ENCODE measurements around the gene SKI.

SKI gene

DNA sequence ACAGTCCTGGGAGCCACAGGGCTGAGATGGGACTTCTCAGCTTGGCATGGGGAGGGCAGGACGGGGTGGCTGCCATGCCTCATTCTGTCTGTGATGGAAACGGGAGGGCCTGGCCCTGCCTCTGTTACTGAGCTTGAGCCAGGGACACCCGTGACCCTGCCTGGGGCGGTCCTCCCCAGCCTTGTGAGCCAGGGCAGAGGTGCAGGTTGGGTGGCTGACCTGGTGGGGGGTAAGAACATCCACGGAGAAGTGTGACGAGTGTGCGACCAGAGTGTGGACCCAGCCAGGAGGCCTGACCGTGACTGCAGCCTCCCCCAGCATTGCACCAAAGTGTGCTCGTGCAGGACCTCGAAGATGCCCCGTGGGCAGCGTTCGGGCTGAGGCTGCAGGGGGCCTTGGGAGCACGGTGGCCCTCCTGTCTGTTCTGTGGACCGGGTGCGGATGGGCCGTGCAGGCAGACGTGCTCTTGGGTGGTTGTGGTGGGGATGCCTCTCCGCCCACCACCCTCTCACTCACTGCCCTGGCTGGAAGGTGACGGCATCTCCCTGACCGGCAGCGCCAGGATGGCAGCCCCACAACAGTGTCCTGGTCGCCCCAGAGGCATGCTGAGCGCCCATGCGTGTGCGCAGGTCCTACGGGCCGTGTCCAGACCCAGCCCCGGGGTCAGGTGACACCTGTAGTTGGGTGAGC is 45.4 kb downstream of the SKI start:
- no peak for DNase-seq (ENCODE audit: extremely low read depth in 1 of 2, low read depth in 1 of 2)

DNA sequence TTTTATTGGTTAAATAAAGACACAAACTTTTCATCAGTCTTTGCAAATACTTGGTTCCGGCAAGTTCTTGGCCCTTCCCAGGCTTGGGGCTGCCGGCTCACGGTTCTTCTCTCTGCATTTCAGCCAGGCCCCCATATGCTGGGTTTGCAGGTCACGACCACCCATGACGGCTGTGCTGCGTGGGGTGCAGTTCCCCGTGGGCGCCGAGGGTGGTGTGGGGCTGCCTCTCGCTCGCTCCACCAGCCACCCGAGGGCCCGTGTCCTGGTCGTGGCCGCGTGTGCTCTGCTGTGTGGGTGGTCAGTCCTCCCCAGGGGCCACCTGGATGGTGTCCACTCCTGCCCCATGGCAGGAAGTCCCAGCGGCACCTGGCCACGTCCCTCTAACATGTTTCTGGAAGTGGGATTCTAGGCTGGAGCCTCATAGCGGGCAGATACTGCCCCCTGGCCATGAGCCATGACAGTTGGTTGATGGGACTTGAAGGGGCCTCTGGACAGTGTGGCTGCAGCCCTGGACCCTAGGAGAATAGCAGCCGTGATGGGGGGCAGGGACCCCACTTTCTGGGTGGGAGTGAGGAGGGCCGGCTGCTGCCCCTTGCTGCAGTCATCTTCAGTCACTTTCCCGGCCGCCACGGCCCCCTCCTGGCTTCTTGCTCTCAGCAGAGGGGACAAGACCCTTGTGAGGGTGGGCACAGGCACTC is 46.3 kb downstream of the SKI start:
- DNase-seq (ENCODE audit: extremely low read depth in 1 of 2, low read depth in 1 of 2), result no peak

DNA sequence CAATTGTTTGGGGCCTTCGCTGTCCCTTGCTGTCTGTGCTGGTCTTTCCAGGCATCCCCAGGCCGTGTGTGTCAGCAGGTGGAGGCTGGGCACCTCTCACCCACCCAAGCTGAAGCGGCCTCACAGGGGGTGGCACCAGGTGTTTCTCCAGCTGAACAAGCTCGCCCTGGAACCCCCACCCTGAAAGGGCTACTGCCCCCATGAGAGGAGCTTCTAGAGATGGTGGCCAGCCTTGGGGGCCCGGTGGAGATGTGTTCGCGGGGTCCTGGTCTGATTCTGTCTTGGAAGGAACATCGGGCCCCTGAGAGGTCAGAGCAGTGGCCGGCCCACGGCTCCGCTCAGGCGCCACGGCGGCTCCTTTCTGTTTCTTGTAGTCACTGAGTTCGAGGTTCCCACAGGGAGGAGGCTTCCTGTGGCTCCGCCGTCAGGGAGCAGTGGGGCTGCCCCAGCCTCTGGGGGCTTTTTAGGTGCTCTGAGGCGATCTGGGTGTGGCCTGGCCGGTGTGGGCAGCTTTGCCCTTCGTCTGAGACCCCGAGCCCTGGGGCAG is 46.9 kb downstream of the SKI start:
- no peak for DNase-seq (ENCODE audit: extremely low read depth in 1 of 2, low read depth in 1 of 2)

DNA sequence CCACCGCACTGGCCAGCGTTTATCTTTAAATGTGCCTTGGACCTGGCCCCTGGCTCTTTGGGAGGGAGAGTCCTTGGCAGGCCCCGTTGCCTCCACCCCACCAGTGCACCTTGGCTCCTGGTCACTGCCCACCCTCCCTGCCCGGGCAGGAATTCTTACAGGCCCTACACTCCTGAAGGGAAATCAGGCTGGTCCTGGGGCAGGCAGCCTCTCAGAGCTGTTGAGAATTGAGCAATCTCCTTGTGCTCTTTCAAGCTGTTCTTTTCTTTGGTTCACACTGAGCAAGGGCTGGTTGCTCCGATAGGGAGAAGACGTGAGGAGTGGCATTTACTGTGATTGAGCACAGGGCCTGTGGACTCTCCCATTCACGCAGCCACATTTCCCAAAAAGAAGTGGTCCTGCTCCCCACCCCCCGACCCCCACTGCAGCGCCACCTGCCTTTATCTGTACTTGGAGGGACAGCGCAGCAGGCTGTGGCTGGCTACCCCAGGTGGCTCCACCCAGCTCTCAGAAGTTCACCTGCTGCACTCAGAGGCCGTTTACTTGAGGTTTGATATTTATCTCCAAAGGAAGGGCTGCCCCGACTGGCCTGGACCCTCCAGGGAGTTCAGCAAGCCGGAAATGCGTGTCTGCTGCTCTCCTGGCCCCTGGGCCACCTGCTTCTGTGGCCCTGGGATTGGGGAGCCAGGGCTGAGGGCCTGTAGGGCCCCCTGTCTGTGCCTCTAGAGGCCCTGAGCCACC is 47.8 kb downstream of the SKI start:
- DNase-seq (ENCODE audit: extremely low read depth in 1 of 2, low read depth in 1 of 2), result no peak

DNA sequence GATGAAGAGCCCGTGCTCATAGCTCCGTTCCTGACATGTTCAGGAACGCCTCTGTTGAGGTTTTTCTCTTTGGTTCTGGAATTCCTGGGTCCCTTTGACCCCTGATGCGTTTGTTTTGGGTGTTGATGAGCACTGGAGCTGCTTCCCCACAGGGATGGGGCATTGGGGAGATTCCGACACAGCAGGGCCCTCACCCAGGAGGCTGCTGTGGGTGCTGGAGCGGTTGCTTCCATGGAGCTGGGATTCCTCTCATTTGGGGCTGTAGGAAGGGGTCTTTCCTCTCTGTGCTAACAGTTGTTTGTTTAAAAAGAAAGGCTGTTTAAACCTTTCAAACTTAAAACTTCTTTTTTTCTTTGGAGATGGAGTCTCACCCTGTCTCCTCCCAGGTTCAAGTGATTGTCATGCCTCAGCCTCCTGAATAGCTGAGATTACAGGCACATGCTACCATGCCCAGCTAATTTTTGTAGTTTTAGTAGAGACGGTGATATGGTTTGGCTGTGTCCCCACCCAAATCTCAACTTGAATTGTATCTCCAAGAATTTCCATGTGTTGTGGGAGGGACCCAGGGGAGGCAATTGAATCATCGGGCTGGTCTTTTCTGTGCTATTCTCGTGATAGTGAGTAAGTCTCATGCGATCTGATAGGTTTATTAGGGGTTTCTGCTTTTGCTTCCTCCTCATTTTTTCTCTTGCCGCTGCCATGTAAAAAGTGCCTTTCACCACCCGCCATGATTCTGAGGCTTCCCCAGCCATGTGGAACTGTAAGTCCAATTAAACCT is 48.9 kb downstream of the SKI start:
- no peak for DNase-seq (ENCODE audit: extremely low read depth in 1 of 2, low read depth in 1 of 2)

DNA sequence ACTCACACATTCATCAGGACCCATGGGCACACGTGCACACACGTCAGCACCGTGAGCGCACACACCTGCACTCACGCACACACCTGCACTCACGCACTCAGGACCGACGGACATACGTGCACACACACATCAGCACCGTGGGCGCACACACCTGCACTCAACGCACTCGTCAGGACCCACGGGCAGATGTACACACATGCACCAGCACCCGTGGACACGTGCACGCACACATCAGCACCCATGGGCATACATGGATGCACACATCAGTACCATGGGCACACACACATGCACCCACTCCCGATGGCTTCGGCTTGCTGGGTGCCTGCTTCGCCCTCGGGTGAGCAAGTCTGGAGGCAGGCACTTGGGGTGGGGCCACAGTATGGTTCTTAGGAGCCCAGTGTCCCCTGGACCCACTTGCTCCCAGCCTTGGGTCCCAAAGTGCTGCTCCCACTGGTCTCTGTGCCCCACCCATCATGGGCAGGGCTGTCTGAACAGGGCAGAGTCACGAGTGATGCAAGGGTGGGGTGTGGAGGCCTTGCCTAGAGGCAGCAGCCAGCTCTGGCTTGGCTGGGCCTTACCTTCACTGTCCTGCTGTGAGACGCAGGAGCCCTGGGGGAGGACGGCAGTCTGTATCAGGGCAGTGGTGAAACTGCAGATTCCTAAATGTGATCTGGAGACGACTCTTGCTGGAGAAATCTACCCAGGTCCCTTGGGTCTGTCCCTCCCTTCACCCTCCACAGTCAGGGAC is 49.8 kb downstream of the SKI start:
- DNase-seq (ENCODE audit: extremely low read depth in 1 of 2, low read depth in 1 of 2), result no peak

DNA sequence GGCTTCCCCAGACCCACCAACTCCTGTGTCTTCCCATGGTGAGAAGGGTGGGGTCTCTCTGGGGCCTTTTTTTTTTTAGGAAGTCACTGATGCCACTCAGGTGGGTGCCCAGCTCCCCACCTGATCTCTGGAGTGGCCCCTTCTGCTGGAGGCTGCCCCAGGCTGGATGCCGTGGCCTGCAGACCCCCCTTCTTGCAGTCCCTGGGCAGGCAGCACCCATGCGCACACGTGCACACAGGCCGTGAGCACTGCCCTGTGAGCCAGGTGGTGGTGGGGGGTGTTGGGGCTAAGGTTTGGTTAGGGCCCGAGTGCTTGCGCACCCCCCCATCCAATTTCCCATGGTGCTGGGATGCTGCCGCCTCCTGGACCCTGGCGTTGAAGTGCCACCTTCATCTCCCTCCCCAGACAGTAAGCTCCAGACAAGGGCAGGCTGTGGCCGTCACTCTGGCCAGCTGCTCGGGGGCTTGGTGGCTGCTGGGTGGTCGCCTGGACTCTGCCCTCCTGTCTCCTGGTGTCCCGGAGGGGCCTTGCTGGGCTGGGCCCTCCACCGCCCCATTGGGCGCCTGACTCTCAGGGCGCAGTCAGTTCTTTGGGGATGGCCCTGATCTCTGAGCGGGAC is 50.6 kb downstream of the SKI start:
- DNase-seq (ENCODE audit: extremely low read depth in 1 of 2, low read depth in 1 of 2), result no peak

DNA sequence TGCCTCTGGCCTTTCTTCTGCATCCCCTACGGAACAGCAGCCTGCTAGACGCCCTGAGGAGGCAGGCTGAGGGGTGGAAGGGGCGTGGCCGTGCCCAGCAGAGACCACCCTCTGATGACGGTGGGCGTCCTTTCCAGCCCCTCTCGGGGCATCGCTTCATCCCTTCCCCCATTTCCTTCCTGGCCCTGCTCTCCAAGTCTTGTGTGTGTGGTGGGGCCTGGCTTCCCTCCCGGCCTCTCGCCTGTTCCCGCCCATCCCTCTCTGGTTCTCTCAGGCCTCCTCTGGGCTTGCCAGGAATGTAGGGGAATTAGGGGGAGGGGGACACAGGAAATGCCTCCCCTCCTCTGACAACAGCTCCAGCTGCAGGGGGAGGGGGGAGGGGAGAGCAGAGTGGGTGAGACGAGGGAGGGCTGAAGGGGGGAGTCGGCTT is 51.1 kb downstream of the SKI start:
- no peak for DNase-seq (ENCODE audit: extremely low read depth in 1 of 2, low read depth in 1 of 2)

DNA sequence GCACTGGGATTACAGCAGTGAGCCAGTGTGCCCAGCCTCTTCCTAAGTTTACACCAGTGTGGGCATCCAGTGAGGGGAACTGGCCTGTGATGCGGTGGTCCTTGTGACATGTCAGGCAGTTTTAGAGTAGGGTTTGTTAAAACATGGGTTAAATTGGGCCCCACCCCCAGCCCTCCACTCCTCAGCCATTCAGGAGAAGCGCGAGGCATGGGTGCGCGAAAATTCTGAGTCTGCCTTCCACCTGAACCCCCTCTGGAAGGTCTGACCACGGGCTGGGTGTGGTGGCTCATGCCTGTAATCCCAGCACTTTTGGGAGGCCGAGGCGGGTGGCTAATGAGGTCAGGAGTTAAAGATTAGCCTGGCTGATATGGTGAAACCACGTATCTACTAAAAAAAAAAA is 51.7 kb downstream of the SKI start:
- no peak for DNase-seq (ENCODE audit: extremely low read depth in 1 of 2, low read depth in 1 of 2)

DNA sequence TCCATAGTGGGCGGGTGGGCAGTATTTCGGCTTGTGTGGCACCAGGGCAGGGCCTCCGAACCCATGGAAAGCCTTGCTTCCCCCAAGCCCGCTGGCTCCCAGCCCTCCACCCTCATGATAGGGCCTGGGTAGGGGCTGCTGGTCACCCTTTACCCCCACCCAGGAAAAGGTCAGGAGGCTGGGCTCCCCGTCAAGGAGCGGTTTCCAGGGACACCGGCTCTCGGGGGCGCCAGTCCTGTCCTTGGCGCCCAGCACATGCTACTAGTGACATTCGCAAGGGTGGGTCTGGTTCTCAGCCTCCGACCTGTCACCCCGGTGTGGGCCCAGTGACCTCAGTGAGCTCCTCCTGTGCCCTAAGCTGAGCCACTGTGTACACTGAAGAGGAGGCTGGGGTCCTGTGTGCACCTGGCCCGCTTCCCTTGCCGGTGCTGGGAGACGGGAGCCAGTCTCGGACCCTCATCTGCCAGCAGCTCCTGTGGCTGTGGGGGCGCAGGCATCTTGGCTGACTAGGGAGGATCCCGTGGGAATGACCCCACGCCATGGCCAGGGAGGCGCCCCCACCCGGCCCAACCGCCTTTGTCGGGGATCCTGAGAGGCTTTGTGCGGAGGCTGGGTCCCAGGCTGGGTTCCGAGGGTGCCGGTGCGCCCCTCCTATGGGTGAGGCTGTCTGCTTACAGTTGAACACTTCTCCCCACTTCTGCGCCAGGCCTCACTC is 54.6 kb downstream of the SKI start:
- DNase-seq (ENCODE audit: extremely low read depth in 1 of 2, low read depth in 1 of 2), result no peak

DNA sequence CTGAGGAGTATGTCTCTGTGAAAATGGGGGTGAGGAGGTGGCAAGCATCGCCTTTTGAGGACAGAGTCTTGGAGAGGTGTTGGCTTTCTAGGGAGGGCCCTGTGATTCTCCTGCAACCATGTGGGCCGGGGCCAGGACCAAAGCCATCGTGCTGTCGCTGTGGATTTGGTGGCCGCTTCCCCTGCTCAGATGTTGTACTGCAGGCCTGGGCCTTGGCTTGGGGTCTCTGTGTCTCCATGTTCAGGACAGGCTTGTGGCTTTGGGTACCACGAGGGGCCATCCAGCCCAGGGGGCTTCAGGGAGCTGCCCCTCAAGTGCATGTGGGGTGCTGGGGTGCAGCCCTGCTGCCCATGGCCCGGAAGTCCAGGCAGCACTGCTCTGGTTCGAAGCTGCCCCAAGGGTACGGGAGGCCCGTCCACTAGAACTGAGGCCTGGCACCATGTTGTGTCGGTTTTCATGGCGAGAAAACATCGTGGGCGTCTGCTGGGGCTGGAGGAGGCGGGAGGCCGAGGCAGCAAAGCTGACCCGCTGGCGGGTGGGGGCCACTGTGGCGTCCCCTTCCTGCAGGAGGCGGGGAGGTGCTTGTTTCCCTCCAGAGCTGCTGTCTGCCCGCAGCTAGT is 55.4 kb downstream of the SKI start:
- no peak for DNase-seq (ENCODE audit: extremely low read depth in 1 of 2, low read depth in 1 of 2)

DNA sequence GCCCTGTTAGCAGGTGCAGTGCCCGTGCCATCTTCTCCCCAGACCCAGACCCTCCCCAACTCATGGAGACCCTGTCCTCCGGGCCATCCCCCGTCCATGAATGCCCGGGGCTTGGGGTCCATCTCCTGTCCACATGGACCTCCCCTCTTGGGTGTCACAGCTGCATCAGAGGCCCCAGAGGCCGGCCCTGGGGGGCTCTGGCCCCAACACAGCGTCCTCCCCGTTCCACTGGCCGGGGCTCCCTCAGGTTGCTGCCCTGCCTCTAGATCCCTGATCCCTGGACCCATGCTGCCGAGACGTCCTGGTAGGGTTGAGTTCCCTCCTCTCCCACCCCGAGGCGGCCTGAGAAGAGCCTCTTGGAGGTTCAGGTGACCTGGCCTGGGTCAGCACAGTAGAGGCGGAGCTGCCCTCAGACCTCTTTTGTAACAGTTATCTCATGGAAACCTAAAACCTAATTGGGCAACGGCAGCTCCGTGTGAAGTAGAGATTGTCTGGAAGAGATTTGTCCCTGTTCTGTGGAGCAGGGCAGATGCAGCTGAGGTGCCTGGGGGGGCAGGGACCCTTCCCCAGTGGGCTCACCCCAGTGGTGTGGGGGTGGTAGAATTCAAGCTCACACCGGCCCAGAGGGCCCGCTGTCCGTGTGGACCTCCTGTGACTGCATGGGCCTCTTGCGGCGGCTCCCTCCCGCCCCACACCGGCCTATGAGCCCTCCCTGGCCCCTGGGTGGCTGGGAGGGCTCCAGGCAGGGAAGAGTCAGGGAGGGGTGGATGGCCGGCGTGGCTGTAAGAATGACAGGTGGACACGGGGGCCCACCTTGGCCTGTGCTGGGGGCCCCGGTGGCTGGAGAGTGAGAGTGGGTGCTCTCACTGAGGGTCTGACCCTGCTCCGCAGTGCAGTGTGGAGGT is 56.1 kb downstream of the SKI start:
- no peak for DNase-seq (ENCODE audit: extremely low read depth in 1 of 2, low read depth in 1 of 2)

DNA sequence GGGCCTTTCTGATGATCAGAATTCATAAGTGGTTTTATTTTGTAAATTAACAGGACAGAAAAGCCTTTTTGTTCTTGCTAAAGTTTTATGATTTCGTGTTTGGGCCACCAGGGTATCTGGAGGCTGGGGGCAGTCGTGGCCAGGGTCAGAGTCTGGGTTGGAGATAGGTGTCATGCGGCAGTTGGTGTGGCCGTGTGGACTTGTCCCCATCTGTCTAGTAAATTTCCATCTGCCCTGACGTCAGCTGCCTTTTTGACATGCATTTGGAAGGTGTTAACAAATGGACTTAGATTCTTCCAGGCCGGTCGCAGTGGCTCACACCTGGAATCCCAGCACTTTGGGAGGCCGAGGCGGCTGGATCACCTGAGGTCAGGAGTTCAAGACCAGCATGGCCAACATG is 56.8 kb downstream of the SKI start:
- no peak for DNase-seq (ENCODE audit: extremely low read depth in 1 of 2, low read depth in 1 of 2)

DNA sequence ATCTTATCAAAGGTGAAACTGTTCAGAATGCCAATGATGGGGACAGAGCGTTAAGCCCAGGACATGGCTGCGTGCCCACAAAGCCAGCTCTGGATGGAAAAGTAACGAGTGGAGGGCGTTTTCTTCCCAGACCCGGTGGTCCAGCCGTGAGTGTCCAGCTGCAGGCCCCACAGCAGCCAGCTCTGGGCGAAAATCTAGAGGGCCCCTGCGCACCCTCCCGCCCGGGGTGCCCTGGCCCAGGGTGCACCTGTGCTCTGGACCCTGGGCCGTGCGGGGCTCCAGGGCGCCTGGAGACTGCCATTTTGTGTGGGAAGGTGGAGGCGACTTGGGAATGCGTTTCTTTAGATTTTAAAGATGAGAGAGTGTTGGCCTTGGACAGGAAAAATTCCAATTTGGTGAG is 58.8 kb downstream of the SKI start:
- DNase-seq (ENCODE audit: extremely low read depth in 1 of 2, low read depth in 1 of 2), result no peak

DNA sequence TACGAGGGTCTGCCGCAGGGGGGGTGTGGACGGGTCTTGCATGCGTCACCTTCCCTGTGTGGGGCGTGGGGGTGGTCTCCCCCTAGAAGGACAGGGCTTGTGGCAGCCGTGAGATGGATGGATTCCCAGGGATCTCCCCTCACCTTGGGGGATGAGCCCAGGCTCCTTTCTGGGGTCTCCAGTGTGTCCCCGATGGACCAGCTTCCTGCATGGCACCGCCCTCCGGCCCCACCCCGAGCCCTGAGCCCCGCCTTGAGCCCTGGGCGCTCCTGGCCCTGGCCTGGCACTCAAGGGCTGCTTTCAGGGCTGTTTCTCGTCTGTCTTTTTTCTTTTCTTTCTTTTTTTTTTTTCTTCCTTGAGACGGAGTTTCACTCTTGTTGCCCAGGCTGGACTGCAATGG is 59.5 kb downstream of the SKI start:
- DNase-seq (ENCODE audit: extremely low read depth in 1 of 2, low read depth in 1 of 2), result no peak

DNA sequence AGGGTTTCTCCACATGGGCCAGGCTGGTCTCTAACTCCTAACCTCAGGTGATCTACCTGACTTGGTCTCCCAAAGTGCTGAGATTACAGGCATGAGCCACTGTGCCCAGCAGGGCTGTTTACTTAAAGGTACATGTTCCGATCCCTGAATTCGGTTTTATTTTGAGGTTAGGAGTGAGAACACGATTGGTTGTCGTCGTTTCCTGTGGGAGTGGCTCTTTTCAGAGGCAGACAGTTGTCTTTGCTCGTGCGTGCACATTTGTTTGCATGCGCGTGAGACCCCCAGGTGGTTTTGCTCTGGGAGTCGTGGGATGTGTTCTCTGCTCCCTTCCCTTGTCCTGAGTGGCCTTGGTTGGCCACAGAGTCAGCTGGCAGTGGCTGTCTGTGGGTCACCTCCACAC is 60.2 kb downstream of the SKI start:
- no peak for DNase-seq (ENCODE audit: extremely low read depth in 1 of 2, low read depth in 1 of 2)

DNA sequence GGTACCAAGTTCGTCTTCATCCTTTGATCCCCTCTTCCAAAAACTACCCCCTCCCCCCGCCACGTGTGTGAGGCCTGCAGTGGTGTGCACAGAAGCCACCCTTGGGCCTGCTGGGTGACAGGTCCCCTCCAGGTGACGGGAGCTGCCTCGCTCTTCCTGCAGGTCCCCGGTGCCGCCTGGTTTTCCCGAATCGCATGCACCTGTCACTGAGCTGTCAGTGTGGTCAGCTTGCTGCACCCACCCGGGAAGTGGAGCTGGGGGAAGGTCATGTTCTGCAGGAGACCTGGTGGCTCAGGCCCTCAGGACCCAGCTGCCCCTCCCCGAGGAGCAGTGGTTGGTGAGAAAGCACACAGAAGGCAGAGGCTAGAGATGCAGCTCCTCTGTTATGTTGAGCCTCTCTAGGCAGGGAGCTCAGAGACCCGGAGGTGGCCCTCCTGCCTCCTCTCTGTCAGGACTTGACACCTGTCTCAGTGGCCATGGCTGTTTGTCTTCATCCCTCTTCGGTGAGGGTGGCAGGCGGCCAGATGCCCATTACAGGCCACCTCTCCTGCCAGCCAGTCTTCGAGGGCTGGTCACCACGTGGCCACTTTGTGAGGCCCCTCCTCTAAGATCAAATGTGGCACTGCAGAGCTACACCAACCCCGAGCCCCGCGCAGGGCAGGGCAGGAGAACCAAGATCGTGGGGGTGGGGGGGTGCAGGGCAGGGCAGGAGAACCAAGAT is 60.9 kb downstream of the SKI start:
- no peak for DNase-seq (ENCODE audit: extremely low read depth in 1 of 2, low read depth in 1 of 2)
